ENCODE measurements around the gene SETD7.

DNA sequence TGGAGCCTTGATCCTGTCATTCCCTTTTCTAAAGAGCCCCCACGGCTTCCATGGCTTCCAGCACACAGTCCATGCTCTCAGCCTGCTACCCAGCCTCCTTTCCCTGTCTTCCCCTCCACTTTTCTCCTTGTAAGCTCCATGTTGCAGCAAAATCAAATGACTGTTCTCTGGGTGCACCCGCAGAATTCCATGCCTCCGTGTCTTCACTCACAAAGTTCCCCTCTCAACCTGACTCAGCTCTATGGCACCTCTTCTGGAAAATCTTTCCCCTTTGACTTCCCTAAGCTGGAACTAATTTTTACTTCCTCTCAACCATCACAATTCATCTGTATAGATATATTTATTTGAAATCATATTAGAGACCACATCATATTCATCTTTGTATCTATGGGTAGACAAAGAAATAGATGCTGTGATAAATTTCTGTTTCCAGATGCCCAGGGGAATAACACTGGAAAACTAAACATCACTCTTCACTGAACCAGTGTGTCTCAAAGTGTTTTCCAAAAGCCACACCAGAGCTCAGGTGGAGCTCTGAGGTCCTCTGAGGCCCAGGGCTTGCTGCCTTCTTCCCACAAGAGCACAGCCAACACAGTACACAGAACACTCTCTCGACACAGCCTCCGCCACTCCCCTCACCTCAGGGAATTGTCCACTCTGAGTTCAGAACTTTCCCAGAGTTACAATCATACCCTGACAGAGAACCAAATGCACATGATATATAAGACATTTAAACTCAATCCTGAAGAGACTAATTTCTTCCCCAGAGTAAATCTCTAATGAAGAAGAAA, 3.3 kb downstream of the SETD7 start:
- TF ChIP-seq, protein P1, sequence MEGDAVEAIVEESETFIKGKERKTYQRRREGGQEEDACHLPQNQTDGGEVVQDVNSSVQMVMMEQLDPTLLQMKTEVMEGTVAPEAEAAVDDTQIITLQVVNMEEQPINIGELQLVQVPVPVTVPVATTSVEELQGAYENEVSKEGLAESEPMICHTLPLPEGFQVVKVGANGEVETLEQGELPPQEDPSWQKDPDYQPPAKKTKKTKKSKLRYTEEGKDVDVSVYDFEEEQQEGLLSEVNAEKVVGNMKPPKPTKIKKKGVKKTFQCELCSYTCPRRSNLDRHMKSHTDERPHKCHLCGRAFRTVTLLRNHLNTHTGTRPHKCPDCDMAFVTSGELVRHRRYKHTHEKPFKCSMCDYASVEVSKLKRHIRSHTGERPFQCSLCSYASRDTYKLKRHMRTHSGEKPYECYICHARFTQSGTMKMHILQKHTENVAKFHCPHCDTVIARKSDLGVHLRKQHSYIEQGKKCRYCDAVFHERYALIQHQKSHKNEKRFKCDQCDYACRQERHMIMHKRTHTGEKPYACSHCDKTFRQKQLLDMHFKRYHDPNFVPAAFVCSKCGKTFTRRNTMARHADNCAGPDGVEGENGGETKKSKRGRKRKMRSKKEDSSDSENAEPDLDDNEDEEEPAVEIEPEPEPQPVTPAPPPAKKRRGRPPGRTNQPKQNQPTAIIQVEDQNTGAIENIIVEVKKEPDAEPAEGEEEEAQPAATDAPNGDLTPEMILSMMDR (conservative IDR thresholded peaks at IDR 0.05; ENCODE audit: low read depth in 2 of 2) = no peak
- TF ChIP-seq POLR2AphosphoS5 (IDR thresholded peaks at IDR 0.05; ENCODE audit: low read depth) = no peak
